Smooth muscle cell (in vitro differentiated cells): ENCODE measurements around the gene AMMECR1L. TPM values are rescaled to one million over a fixed set of nuclear protein-coding genes. Genes with fewer than 3 reads are reported as not detected.

Source experiments
- DNase-seq: peaks from one replicate; lab custom pipeline; 2025; ENCODE audit not compliant: unreplicated experiment; lab: John Stamatoyannopoulos, UW
- H2AFZ ChIP-seq: fragments of 200-600 bp; sonication (generic); 2 replicates; pipeline ENCODE4 v1.6.0; 2016; ENCODE audit warnings: antibody characterized with exemption, low read depth, mild to moderate bottlenecking
- H3F3A ChIP-seq: fragments of 200-600 bp; sonication (generic); 2 replicates; pipeline ENCODE4 v1.6.0; 2017; ENCODE audit warnings: antibody characterized with exemption, low read depth
- H3K27ac ChIP-seq: fragments of 200-600 bp; sonication (generic); 2 replicates; pipeline ENCODE4 v1.5.1; 2016; ENCODE audit warnings: low read depth, mild to moderate bottlenecking
- H3K27me3 ChIP-seq: fragments of 200-600 bp; sonication (generic); 2 replicates; pipeline ENCODE4 v1.6.1; 2016; ENCODE audit warnings: low read depth, mild to moderate bottlenecking
- H3K36me3 ChIP-seq: fragments of 200-600 bp; sonication (generic); 2 replicates; pipeline ENCODE4 v1.5.1; 2016; ENCODE audit warnings: low read depth
- H3K4me1 ChIP-seq: fragments of 200-600 bp; sonication (generic); 2 replicates; pipeline ENCODE4 v1.5.1; 2016; ENCODE audit warnings: low read depth
- H3K4me2 ChIP-seq: fragments of 200-600 bp; sonication (generic); 2 replicates; pipeline ENCODE4 v1.6.0; 2016; ENCODE audit warnings: mild to moderate bottlenecking
- H3K4me3 ChIP-seq: fragments of 200-600 bp; sonication (generic); 2 replicates; pipeline ENCODE4 v1.5.1; 2016; ENCODE audit warnings: mild to moderate bottlenecking
- H3K79me2 ChIP-seq: fragments of 200-600 bp; sonication (generic); 2 replicates; pipeline ENCODE4 v1.6.0; 2016; ENCODE audit warnings: low read depth, mild to moderate bottlenecking
- H3K9ac ChIP-seq: fragments of 200-600 bp; sonication (generic); 2 replicates; pipeline ENCODE4 v1.6.0; 2016; ENCODE audit warnings: low read depth
- H3K9me3 ChIP-seq: fragments of 200-600 bp; sonication (generic); replicated peaks from 2 replicates; pipeline ENCODE4 v1.5.1; 2016; ENCODE audit warnings: low read depth
- H4K20me1 ChIP-seq: fragments of 200-600 bp; sonication (generic); 2 replicates; pipeline ENCODE4 v1.6.0; 2016; ENCODE audit warnings: low read depth
- WGBS: methylation state at CpG from one replicate; pipeline ENCODE4 v1.1.7; 2016; ENCODE audit warnings: low lambda C conversion rate; 5-methylcytosine and 5-hydroxymethylcytosine counted together
- polyA plus RNA-seq: library from polyadenylated mRNA; unstranded; fragments of >200 nt; fragmentation: Nextera tagmentation; extraction: Ambion mirVana; gene quantifications from 2 replicates; pipeline ENCODE4 v1.2.1, GENCODE V29; 2016
- total RNA-seq: library from RNA; depleted of rRNA; stranded (reverse); fragments of >200 nt; gene quantifications from 2 replicates; pipeline ENCODE4 v1.2.3, GENCODE V29; 2014
- TF ChIP-seq, protein P1 (sequence below): fragments of 200-600 bp; sonication (generic); IDR thresholded peaks from 2 replicates; pipeline ENCODE4 v1.5.1; 2017; ENCODE audit warnings: borderline replicate concordance, mild to moderate bottlenecking, antibody characterized with exemption; ENCODE audit not compliant: insufficient read depth, poor library complexity, severe bottlenecking

Gene AMMECR1L
- total and polyA plus RNA-seq, 2 experiments from 2014 or later = 11.8 to 13.8 TPM

DNA sequence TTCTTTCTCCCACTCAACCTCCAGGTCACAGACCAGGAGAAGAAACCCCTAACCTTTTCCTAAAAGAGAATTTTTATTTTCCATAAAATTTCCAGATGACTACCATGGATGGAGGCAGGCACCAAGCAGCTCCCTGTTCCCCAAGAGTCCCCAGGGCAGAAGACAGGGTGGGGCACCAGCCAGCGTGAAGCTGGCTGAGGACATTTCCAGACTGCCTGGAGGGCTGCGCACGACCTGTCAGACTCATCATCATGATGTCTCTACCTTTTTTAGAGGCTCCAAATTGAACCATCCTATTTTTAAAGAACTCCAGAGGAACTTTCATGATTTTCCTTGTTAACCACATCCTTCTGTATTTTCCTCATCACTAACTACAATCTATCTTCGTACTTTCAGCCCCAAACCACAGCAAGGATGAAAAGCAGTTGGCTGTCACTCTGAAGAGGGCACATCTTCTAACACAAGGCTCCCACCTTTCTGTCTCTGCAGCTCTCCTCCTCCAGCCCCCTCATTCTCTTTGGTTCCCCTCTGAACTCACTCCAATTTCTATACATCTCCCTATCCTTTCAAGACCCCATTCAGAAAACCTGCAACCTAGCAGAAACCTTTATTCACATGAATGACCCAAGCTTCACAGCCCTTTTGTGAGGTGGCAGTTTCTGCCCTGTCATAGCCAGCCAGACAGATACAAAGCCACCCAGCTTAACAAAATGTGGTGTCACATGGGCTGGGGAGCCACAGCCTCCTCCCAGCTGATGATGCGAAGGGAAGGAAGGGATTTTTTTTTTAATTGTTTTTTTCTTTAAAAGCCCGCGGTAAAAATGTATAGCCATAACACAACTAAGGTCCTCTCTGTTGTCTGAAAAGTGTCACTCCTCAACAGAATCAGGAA is 11.1 kb downstream of the AMMECR1L start:
- Histone ChIP-seq H3K4me3 (no peak overlapping the region), H3K4me1 (no peaks in the 10 kb centered on the region), H4K20me1 (peaks cover 97% of the 10 kb centered on the region), H2AFZ (no peak overlapping the region), H3K4me2 (no peak overlapping the region), H3F3A (no peaks in the 10 kb centered on the region), H3K79me2 (peaks cover 76% of the 10 kb centered on the region), H3K9me3 (no peaks in the 10 kb centered on the region), H3K27ac (peak overlapping the region; percentile 45), H3K36me3 (no peaks in the 10 kb centered on the region), H3K9ac (peak overlapping the region; percentile 7), H3K27me3 (no peaks in the 10 kb centered on the region)
- WGBS = 80% methylated on average over 7 of the region's 7 CpGs
- TF ChIP-seq, protein P1, sequence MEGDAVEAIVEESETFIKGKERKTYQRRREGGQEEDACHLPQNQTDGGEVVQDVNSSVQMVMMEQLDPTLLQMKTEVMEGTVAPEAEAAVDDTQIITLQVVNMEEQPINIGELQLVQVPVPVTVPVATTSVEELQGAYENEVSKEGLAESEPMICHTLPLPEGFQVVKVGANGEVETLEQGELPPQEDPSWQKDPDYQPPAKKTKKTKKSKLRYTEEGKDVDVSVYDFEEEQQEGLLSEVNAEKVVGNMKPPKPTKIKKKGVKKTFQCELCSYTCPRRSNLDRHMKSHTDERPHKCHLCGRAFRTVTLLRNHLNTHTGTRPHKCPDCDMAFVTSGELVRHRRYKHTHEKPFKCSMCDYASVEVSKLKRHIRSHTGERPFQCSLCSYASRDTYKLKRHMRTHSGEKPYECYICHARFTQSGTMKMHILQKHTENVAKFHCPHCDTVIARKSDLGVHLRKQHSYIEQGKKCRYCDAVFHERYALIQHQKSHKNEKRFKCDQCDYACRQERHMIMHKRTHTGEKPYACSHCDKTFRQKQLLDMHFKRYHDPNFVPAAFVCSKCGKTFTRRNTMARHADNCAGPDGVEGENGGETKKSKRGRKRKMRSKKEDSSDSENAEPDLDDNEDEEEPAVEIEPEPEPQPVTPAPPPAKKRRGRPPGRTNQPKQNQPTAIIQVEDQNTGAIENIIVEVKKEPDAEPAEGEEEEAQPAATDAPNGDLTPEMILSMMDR = no peak
- no peak for DNase-seq

DNA sequence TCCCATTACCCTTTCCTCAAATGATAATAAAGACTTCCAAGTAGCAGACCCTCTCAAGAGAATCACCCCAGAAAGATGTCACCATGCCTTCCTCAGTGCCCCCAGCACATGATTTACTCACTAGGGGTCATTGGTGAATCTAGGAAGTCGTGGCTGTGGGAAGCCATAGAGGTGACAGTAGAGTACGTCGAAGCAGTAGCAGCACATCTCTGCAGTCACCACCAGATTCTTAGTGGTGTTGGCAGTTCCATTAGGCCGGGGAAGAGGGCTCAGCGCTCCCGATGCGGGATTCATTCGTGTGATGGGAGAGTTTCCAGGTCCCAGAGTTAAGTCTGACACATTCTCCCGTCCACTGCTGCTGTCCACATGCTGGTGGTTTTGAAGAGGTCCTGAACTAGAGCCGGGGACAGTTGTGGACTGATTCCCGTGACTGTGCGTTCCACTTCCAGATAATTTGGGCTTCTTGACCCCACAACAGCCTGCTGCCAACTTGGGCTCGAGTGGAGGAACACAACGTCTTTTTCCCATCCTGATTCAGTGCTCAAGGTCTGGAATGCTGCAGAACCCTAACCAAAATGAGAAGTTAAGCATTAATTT is 12.0 kb downstream of the AMMECR1L start:
- Histone ChIP-seq H3K9ac (no peak overlapping the region), H3K9me3 (no peaks in the 10 kb centered on the region), H4K20me1 (peaks cover 92% of the 10 kb centered on the region), H3K36me3 (peaks cover 5% of the 10 kb centered on the region), H3K27ac (no peak overlapping the region), H3F3A (no peaks in the 10 kb centered on the region), H2AFZ (no peak overlapping the region), H3K4me3 (no peak overlapping the region), H3K27me3 (no peaks in the 10 kb centered on the region), H3K4me2 (no peak overlapping the region), H3K4me1 (no peaks in the 10 kb centered on the region), H3K79me2 (peaks cover 68% of the 10 kb centered on the region)
- TF ChIP-seq, protein P1 = no peak
- DNase-seq = no peak
- WGBS = 90% methylated on average over 14 of the region's 14 CpGs

DNA sequence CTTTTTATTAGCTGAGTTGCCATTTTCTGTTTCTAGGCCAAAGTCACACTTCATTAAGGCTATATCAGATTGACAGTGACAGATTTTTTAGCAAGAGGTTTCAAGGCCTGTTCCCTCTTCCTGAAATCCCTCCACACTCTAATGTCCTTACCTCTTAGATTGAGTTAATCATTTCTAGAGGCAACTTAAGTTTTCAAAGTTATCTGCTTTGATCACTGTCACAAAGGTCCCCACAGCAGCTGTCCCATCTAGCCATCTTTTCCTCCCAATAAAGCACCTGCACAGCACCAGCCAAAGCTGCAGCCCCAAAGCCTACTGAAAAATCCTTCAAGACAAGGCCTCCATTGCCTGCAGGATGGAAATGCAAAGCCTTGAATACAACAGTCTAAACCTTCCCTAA is 13.4 kb downstream of the AMMECR1L start:
- no peak overlapping the region for H3K4me2 ChIP-seq
- no peak overlapping the region for H2AFZ ChIP-seq
- no peak overlapping the region for H3K4me3 ChIP-seq
- H3K9ac ChIP-seq = no peak overlapping the region
- H3K9me3 ChIP-seq = no peaks in the 10 kb centered on the region
- H3F3A ChIP-seq = no peaks in the 10 kb centered on the region
- no peaks in the 10 kb centered on the region for H3K27me3 ChIP-seq
- no peaks in the 10 kb centered on the region for H3K4me1 ChIP-seq
- H3K27ac ChIP-seq = no peak overlapping the region
- H3K79me2 ChIP-seq = peaks cover 53% of the 10 kb centered on the region
- H3K36me3 ChIP-seq = peaks cover 14% of the 10 kb centered on the region
- DNase-seq = no peak
- peaks cover 90% of the 10 kb centered on the region for H4K20me1 ChIP-seq
- TF ChIP-seq, protein P1 = no peak
